Keratinocyte (primary cell): ENCODE results near the gene E2F1. TPM values are rescaled to one million over a fixed set of nuclear protein-coding genes. Genes with fewer than 3 reads are reported as not detected.

ENCODE experiments used
- DNase-seq: peaks from one replicate; pipeline ENCODE4 v3.0.0-alpha.2; 2011; ENCODE audit warnings: low read depth, missing footprints, low spot score
- FAIRE-seq: peaks from 2 replicates; lab custom pipeline; 2011; peaks lifted over from hg19 to GRCh38; lab: Jason Lieb, UNC
- H2AFZ ChIP-seq: 2 replicates; pipeline ENCODE4 v1.6.0; 2012; ENCODE audit warnings: low read length, control low read depth, inconsistent platforms; ENCODE audit not compliant: control insufficient read depth
- H3K27ac ChIP-seq: 2 replicates; pipeline ENCODE4 v1.5.1; 2011; ENCODE audit warnings: low read length; ENCODE audit not compliant: control insufficient read depth, insufficient read depth
- H3K27me3 ChIP-seq: 3 replicates; pipeline ENCODE4 v1.6.0; 2011; ENCODE audit warnings: low read length; ENCODE audit not compliant: control insufficient read depth, insufficient read depth; ENCODE audit errors: extremely low read depth
- H3K36me3 ChIP-seq, 2 experiments: 2 replicates in 1 of 2; 3 replicates in 1 of 2; pipeline ENCODE4 v1.5.1; 2011; ENCODE audit warnings: low read length in 2 of 2, mild to moderate bottlenecking in 1 of 2; ENCODE audit not compliant: control insufficient read depth in 2 of 2, insufficient read depth in 2 of 2; ENCODE audit errors: extremely low read depth in 1 of 2
- H3K4me1 ChIP-seq: 3 replicates; pipeline ENCODE4 v1.5.1; 2011; ENCODE audit warnings: low read length; ENCODE audit not compliant: control insufficient read depth, insufficient read depth; ENCODE audit errors: extremely low read depth
- H3K4me2 ChIP-seq: 3 replicates; pipeline ENCODE4 v1.6.0; 2011; ENCODE audit warnings: low read depth, low read length; ENCODE audit not compliant: control insufficient read depth, insufficient read depth; ENCODE audit errors: extremely low read depth
- H3K4me3 ChIP-seq, 3 experiments: fragments of 200-600 bp in 1 of 3; sonication (generic) in 1 of 3; 2 replicates in 2 of 3; 3 replicates in 1 of 3; pipeline ENCODE4 v1.5.1; 2011 to 2016; ENCODE audit warnings: low read length in 3 of 3, mild to moderate bottlenecking in 3 of 3, control low read depth in 2 of 3, inconsistent platforms in 1 of 3, low read depth in 1 of 3, mixed read lengths in 1 of 3, mixed run types in 1 of 3, moderate library complexity in 1 of 3; ENCODE audit not compliant: control insufficient read depth in 2 of 3, insufficient read depth in 2 of 3; ENCODE audit errors: extremely low read depth in 1 of 3
- H3K79me2 ChIP-seq: 2 replicates; pipeline ENCODE4 v1.6.0; 2012; ENCODE audit warnings: low read length; ENCODE audit not compliant: control insufficient read depth, insufficient read depth
- H3K9ac ChIP-seq: 3 replicates; pipeline ENCODE4 v1.6.0; 2011; ENCODE audit warnings: low read length; ENCODE audit not compliant: control insufficient read depth, insufficient read depth; ENCODE audit errors: extremely low read depth
- H3K9me1 ChIP-seq: 3 replicates; pipeline ENCODE4 v1.6.0; 2011; ENCODE audit warnings: low read length; ENCODE audit not compliant: control insufficient read depth, insufficient read depth; ENCODE audit errors: extremely low read depth
- H3K9me3 ChIP-seq: 2 replicates; pipeline ENCODE4 v1.5.1; 2012; ENCODE audit warnings: low read depth, low read length; ENCODE audit not compliant: control insufficient read depth
- H4K20me1 ChIP-seq: 3 replicates; pipeline ENCODE4 v1.6.0; 2011; ENCODE audit warnings: low read length; ENCODE audit not compliant: control insufficient read depth, insufficient read depth; ENCODE audit errors: extremely low read depth
- CTCF ChIP-seq, 3 experiments: IDR thresholded peaks in 1 of 3; conservative IDR thresholded peaks in 1 of 3; optimal IDR thresholded peaks in 1 of 3; 2 replicates in 2 of 3; 3 replicates in 1 of 3; pipeline versions ENCODE3 to v1.5.1; 2011; ENCODE audit warnings: low read length in 3 of 3, mild to moderate bottlenecking in 3 of 3, moderate library complexity in 2 of 3, control low read depth in 1 of 3, inconsistent platforms in 1 of 3; ENCODE audit not compliant: insufficient read depth in 2 of 3; ENCODE audit errors: extremely low read depth in 1 of 3
- EZH2 ChIP-seq: IDR thresholded peaks from one replicate; pipeline ENCODE4 v1.6.1; 2012; ENCODE audit warnings: inconsistent platforms, mild to moderate bottlenecking, low read length, moderate library complexity
- dilution Hi-C: fragments of 300-500 bp; cut with MboI; formaldehyde crosslinking; loops from one replicate; pipeline ENCODE4 v1.7.0; 2020; ENCODE audit warnings: low sequenced_read_pairs; ENCODE audit not compliant: extremely low pct_ligation_motif_present
- polyA plus RNA-seq, 5 experiments: library from polyadenylated mRNA; depleted of rRNA in 3 of 5; stranded (reverse) in 3 of 5; stranded (forward) in 1 of 5; unstranded in 1 of 5; fragments of >200 nt; gene quantifications; 1 replicate in 1 of 5; 2 replicates in 3 of 5; 3 replicates in 1 of 5; pipeline versions ENCODE4 v1.2.1 to v1.2.3, GENCODE V29; 2011 to 2012; ENCODE audit warnings: missing spikeins in 2 of 5, low read depth in 1 of 5, low replicate concordance in 1 of 5

E2F1 gene
- polyA plus RNA-seq, 1 donor (not counting 4 experiments of a cell fraction or from before 2014, with no cell fraction given), result 2.8 TPM

- H3K27me3 ChIP-seq, result no peaks in the 10 kb centered on the region
Observed at GRCh38 chr20:33657704-33658095, 28.5 kb downstream of the E2F1 start.

GRCh38 chr20:33656783-33657703, 29.1 kb downstream of the E2F1 start:
- dilution Hi-C loops, result no loop called here
- H3K9ac ChIP-seq, result no peak overlapping the region

More at GRCh38 chr20:33657704-33658095, 28.5 kb downstream of the E2F1 start:
- Histone ChIP-seq H2AFZ (no peak overlapping the region), H3K4me2 (no peak overlapping the region), H3K4me1 (peaks cover 9% of the 10 kb centered on the region), H3K27ac (no peak overlapping the region), H3K4me3 (no peak overlapping the region), H3K36me3 (no peaks in the 10 kb centered on the region), H3K9me1 (no peaks in the 10 kb centered on the region), H3K79me2 (no peaks in the 10 kb centered on the region), H4K20me1 (no peaks in the 10 kb centered on the region), H3K9me3 (no peaks in the 10 kb centered on the region), H3K9ac (no peak overlapping the region)
- FAIRE-seq (no peak), DNase-seq (no peak)
- dilution Hi-C loops, result no loop called here
- no peak for TF ChIP-seq CTCF (optimal IDR thresholded peaks at IDR 0.05 in 1 of 3, IDR thresholded peaks at IDR 0.05 in 1 of 3, conservative IDR thresholded peaks at IDR 0.05 in 1 of 3; ENCODE audit: extremely low read depth in 1 of 3, insufficient read depth in 2 of 3, low read length in 3 of 3)
- TF ChIP-seq EZH2, result no peak

More at GRCh38 chr20:33656783-33657703, 29.1 kb downstream of the E2F1 start:
- Histone ChIP-seq H3K4me1 (peaks cover 7% of the 10 kb centered on the region), H3K27me3 (no peaks in the 10 kb centered on the region), H3K4me3 (no peak overlapping the region), H3K9me3 (no peaks in the 10 kb centered on the region), H3K36me3 (no peaks in the 10 kb centered on the region), H3K9me1 (no peaks in the 10 kb centered on the region), H3K79me2 (no peaks in the 10 kb centered on the region), H3K4me2 (no peak overlapping the region), H3K27ac (no peak overlapping the region), H2AFZ (no peak overlapping the region), H4K20me1 (no peaks in the 10 kb centered on the region)
- FAIRE-seq, result no peak
- TF ChIP-seq EZH2 (no peak), CTCF (optimal IDR thresholded peaks at IDR 0.05 in 1 of 3, IDR thresholded peaks at IDR 0.05 in 1 of 3, conservative IDR thresholded peaks at IDR 0.05 in 1 of 3; ENCODE audit: extremely low read depth in 1 of 3, insufficient read depth in 2 of 3, low read length in 3 of 3) (no peak)
- DNase-seq, result no peak
